ENCODE results near the gene FYB1.
"Not testable (repeated sequence)": the region's sequence is repeated elsewhere in the genome, so short reads cannot be mapped to it uniquely, and the experiment has no call there.

The FYB1 gene

DNA sequence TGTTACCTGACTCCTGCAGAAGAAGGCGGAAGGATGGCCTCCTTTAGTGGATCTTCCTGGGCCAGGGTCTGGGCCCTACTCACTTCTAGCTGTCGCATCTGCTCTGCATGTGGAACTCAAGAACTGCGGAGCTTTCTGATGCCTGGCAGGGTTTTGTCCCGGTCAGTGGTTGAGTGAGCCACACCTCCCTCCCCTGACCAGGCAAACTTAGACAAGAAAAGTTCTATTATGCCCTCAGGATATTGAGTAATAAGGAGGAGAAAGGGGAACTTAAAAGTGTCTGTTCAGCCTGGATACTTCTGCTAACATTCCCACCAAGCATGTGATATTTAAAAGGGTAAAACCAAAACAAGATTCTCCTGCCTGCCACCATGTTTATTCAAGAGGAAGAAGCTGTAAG, at the start of gene FYB1:
FYB1 (minus strand) TSS at position 127 of the 400 bp plus-strand sequence. CDS start 16,603 bp downstream, outside the sequence.
- no peak for DNase-seq (ENCODE audit: low read depth)

DNA sequence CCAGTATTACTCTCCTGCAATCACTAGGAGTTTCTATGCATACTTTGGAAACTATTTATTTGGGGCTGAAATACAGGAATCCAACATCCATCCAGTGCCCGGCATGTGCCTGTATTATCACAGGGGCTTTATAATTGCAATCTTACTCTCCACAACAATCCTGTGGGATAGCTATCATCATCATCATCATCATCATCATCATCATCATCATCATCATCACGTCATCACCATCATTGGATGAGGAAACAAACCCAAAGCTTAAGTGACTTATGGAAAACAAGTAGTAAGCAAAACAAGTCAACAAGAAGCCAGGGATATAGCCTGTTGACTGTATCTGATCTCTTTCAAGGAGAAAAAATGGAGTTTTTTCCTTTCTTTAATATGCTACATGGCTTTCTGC, 47.8 kb upstream of the FYB1 start:
- DNase-seq (ENCODE audit: low read depth): no peak

DNA sequence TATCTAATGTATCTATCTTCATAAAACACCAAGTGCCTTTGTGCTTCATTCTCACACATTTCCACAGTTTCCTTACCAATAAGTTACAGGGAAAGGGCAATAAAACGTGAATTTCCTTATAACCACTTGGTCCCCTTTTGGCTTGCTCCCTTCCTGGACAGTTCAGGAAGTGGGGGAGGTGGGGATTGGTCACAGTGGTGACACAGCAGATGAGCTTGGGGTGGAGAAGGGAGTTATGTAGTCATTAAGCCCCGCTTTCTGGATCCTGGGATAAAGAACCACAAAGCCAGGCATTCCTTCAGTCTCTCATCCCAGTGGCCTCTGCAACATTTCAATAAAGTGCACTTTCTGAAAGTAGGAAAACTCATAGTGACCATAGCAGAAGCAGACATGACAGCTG, 47.1 kb upstream of the FYB1 start:
- no peak for DNase-seq (ENCODE audit: low read depth)

DNA sequence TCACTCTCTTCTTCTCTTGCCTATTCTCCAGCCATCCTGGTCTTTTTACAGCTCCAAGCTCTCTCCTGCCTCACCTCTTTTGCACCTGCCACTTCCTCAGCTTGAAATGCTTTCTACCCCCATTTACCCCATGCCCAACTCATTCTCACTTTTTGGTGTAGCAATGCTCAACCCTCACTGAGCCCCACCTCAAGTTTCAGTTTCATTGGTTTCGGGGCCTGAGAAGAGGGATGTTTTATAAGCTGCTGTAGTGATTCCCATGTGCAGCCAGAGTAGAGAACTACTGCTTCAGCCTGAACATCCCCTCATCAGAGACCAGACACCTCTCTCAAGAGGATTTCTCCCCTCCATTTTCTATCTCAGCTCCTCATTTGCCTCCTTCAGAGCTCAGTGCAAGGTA, 45.2 kb upstream of the FYB1 start:
- DNase-seq (ENCODE audit: low read depth): no peak

DNA sequence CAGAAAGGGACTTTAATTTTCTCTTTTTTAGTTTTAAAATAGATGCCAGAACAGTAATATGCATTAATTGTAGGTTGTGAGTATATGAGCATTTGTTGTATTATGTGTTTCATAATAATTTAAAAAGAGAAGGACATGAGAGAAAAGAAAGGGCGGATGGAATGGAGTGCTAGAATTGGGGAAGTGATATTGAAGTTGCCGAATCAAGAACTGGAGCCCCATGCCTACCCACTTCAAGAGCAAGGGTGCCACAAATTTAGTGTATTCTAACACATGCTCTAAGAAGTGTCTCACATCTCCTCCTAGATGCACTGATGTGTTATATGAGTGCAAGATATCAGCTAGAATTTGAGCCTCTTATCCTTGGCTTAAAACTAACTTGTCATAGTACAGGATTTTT, 43.6 kb upstream of the FYB1 start:
- DNase-seq (ENCODE audit: low read depth): no peak

DNA sequence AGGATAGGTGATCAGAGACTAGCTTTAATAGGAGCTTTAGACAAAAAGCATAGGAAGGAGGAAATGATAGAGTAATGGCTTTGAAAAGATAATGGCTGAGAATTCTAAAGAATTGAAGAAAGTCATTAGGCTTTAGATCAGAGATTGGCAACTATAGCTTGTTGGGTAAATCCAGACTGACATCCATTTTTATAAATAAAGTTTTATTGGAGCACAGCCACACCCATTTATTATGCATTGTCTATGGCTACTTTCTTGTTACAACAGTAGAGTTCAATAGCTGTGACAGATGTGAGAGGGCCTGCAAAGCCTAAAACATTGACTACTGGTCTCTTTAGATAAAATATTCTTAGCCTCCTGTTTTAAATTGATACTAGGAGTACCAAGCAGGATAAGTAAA, 40.7 kb upstream of the FYB1 start:
- DNase-seq (ENCODE audit: low read depth): no peak

GRCh38 chr5:39257554-39257953, 38.2 kb upstream of the FYB1 start:
- DNase-seq (ENCODE audit: low read depth): no peak

DNA sequence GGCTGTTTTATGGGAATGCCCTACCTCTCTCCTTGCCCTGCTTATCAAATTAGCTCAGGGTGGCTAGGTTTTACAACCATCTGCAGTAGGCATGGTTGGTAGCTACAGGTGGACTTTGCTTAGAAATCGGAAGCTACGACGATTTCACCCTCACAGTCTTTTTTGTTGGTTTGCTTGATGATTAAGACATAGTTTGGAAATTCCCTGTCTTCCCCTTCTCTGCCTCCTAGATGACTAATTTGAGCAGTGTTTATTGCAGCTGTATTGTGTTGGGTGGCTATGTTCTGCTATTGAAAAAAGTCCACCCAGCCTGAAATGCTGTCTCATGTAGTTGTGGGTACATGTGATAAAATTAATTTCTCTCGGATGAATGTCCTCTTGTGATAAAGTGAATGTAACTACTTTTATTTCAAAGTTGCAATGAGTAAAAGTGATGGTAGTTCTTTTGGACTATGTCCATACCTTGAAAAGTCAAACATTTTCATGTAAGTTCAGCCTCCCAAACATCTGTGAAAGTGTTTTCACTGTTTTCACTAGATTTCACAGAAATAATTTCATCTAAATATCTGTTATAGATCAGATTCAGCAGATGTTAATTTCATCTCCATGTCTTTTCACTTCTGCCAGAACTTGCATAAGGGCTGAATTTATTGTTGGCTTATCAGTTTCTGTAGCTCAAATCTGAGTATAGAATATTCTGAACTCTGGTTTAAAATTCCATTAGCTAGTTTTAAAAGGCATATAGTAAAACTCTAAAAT, 37.3 kb upstream of the FYB1 start:
- no peak for DNase-seq (ENCODE audit: low read depth)

GRCh38 chr5:39255406-39255805, 36.0 kb upstream of the FYB1 start:
- DNase-seq (ENCODE audit: low read depth): no peak

- no peak for DNase-seq (ENCODE audit: low read depth)
Observed at GRCh38 chr5:39254671-39255070, 35.3 kb upstream of the FYB1 start.

GRCh38 chr5:39253196-39253595, 33.8 kb upstream of the FYB1 start:
- no peak for DNase-seq (ENCODE audit: low read depth)

- no peak for DNase-seq (ENCODE audit: low read depth)
Observed at GRCh38 chr5:39249564-39250274, 30.4 kb upstream of the FYB1 start.

- DNase-seq (ENCODE audit: low read depth): no peak
Observed at GRCh38 chr5:39249069-39249468, 29.7 kb upstream of the FYB1 start.

DNA sequence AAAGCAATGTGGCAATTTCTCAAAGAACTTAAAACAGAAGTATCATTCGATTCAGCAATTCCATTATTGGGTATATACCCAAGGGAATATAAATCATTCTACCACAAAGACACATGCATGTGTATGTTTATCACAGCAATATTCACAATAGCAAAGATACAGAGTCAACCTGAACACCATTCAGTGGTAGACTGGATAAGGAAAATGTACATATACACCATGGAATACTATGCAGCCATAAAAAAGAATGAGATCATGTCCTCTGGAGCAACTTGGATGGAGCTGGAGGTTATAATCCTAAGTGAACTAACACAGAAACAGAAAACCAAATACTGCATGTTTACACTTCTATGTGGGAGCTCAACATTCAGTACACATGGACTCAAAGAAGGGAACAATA, 21.4 kb upstream of the FYB1 start:
- DNase-seq (ENCODE audit: low read depth): no peak

- no peak for DNase-seq (ENCODE audit: low read depth)
Observed at GRCh38 chr5:39238366-39239105, 19.2 kb upstream of the FYB1 start.

DNA sequence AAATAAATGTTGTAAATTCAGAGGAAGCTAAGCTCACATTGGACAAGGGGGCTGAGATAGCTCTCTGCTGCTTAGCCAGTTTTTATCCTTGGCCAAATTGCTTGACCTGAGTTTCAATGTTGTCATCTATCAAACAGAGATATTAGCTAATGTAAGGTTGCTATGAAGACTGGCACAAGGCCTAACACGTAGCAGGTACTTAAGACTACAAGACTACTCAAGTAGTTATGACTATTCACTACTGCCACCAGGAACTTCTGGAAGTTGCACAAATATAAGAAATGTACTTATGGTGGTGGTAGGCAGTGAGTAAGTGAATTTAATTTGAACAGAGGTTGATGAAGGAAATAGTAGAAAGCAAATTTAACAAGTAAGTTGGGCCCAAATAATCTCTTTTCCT, 17.4 kb upstream of the FYB1 start:
- DNase-seq (ENCODE audit: low read depth): no peak

DNA sequence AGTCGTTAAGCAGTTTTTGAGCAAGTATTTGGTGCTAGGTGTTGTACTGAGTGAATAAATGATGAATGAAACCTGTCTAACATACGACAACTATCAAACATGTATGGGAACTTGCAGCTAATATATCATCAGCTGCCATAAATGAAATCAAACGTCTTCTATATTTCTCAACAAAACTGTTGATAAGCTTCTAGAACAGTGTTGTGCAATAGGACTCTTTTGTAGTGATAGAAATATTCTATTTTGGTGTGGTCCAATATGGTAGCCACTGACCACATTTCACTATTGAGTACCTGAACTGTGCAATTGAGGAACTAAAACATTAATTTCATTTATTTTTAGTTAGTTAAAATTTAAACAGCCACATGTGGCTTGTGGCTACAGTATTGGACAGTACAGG, 16.3 kb upstream of the FYB1 start:
- DNase-seq (ENCODE audit: low read depth): no peak

- not testable (repeated sequence) for DNase-seq (ENCODE audit: low read depth)
Observed at GRCh38 chr5:39234494-39234893, 15.1 kb upstream of the FYB1 start.

- no peak for DNase-seq (ENCODE audit: low read depth)
Observed at GRCh38 chr5:39233783-39234182, 14.4 kb upstream of the FYB1 start.

- DNase-seq (ENCODE audit: low read depth): no peak
Observed at GRCh38 chr5:39231705-39232525, 12.6 kb upstream of the FYB1 start.

- DNase-seq (ENCODE audit: low read depth): no peak
Observed at GRCh38 chr5:39228596-39228995, 9.2 kb upstream of the FYB1 start.

DNA sequence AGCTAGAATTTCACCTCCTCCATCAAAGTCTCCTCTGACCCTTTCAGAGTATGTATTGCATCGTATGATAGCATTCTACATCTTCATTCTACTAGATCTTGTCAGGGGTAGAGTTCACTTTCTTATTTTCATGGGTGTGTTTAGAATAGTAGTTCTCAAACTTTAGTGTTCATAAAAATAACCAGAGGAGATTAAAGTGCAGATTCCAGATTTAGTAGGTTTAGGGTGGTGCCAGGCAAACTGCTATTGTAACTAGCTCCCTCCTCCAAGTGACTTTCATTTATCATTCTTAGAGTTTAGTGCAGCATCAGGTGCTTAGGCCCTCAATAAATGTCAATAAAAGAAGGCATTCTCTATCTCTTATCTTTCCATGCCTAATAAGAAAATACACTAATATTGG, 7.2 kb upstream of the FYB1 start:
- DNase-seq (ENCODE audit: low read depth): no peak
